GM12873 (cell line): ENCODE data around the gene FUNDC1.

ENCODE experiments used
- CTCF ChIP-seq: IDR thresholded peaks from 2 replicates; pipeline ENCODE4 v1.5.1; 2012; ENCODE audit warnings: low read depth, mild to moderate bottlenecking, moderate library complexity, low read length, control low read depth; ENCODE audit not compliant: insufficient read depth; ENCODE audit errors: missing control alignments

The FUNDC1 gene

GRCh38 chrX:44542567-44543325, at the start of gene FUNDC1:
FUNDC1 (minus strand) TSS chrX:44542859; CDS start chrX:44542832, 27 bp downstream.
- peak; percentile 51 for TF ChIP-seq CTCF

DNA sequence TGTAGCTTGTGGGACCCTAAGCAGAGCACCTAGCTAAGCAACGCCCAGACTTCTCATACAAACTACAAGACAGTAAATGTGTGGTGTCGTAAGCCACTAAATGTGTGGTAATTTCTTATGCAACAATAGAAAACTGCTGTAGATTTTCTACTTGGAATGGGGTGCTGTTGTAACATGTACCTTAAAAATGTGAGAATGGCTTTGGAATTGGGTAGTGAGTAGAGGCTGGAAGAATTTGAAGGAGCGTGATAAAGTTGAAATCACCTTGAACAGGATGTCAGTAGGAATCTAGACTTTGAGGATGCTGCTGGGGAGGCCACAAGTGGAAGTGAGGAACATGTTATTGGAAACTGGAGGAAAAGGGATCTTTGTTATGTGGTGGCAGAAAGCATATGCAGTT, 43.2 kb upstream of the FUNDC1 start:
- no peak for TF ChIP-seq CTCF

- TF ChIP-seq CTCF: no peak
These were observed 37.8 kb upstream of the FUNDC1 start for GRCh38 chrX:44580466-44580865.

DNA sequence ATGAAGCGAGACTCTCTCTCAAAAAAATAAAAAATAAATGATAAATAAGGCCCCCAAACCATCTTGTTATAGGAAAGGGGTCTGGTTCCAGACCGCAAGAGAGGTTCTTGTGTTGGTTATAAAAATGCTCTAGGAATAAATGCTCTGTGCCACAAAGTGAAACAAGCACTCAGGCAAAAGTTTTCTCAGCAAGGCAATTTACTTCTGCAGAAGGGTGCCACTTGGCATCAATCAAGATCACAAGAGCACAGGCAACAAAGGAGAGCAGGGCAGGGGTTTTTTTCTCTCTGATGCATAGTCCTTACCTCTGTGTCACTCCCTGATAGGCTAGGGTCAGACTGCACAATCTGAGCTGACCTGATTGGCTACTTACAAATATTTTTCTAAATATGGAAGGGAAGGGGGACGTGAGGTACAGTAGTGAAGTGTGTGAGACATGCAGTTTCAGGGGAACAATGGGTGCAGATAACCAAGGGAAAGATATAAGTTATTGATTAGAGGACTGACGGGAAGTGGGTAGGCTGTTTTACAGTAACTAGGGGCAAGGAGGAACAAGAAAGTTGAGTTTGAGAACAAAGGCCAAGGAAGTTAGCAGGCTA, 29.8 kb upstream of the FUNDC1 start:
- no peak for TF ChIP-seq CTCF

DNA sequence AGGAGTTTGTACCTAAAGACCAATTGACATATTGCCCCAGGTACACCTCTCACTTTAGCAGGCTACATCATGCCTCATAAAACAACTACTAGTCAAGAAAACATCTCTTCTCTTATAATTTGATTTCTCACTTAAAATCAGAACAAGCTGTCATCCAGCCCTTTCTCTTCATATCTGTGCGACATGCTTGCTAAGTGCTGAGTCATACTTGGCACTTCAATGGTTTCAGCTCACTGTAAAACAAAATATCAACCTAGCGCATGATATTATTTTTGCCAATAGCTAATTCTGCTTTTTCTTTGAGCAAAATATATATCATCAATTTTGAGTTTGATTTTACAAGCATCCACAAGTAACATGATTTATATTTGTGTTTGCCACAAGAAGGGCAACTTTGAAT, 27.9 kb upstream of the FUNDC1 start:
- TF ChIP-seq CTCF: no peak

DNA sequence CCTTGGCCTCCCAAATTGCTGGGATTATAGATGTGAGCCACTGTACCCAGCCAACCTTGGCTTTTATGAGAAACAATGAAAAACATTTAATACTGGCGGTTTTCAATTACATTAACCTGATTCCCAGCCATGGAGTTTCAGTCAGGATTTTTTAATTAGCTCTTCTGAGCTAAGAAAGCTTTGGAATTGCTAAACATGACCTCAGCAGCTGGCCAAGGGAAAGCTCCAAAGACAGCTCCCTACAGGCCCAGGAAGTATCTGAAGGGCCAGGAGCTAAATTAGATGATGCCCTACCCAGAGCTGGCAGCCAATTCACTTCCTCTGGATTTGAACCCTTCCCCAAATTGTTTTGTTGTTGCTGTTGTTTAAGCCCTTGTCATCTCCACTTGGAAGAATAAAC, 26.5 kb upstream of the FUNDC1 start:
- TF ChIP-seq CTCF: no peak

GRCh38 chrX:44568196-44568595, 25.5 kb upstream of the FUNDC1 start:
- TF ChIP-seq CTCF: no peak
